GM23248 (cell line): Measurements from ENCODE around the gene TMOD3.

ENCODE experiments used
- EZH2 ChIP-seq: fragments of 200-600 bp; sonication (generic); IDR thresholded peaks from 2 replicates; pipeline ENCODE4 v1.6.1; 2018; ENCODE audit warnings: antibody characterized with exemption, mild to moderate bottlenecking; ENCODE audit not compliant: insufficient read depth, poor library complexity, severe bottlenecking
- EZH2phosphoT487 ChIP-seq: fragments of 200-600 bp; sonication (generic); IDR thresholded peaks from 2 replicates; pipeline ENCODE4 v1.6.1; 2018; ENCODE audit warnings: antibody characterized with exemption, moderate library complexity, mild to moderate bottlenecking, low read depth; ENCODE audit not compliant: insufficient read depth

DNA sequence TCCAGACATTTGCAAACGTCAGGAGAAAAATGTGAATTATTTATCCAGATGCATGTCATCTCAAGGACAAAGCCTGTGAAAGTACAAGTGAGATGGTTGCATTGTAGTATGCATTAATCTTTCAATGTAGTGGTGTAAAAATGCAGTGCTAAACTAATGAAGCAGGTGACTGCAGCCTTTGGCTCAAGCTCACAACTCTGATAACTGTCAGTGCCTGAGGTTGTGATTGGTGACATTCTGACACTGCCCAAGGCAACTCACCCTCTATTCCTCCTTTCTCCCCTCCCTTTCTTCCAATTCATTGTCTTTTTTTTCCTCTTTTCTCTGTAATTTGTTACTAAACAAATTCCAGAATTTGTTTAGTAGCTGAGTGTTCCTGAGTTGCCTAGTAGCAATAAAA is 20.0 kb upstream of the TMOD3 start:
- TF ChIP-seq EZH2phosphoT487 (no peak), EZH2 (no peak)
